Measurements from ENCODE around the gene ZCCHC4.

DNA sequence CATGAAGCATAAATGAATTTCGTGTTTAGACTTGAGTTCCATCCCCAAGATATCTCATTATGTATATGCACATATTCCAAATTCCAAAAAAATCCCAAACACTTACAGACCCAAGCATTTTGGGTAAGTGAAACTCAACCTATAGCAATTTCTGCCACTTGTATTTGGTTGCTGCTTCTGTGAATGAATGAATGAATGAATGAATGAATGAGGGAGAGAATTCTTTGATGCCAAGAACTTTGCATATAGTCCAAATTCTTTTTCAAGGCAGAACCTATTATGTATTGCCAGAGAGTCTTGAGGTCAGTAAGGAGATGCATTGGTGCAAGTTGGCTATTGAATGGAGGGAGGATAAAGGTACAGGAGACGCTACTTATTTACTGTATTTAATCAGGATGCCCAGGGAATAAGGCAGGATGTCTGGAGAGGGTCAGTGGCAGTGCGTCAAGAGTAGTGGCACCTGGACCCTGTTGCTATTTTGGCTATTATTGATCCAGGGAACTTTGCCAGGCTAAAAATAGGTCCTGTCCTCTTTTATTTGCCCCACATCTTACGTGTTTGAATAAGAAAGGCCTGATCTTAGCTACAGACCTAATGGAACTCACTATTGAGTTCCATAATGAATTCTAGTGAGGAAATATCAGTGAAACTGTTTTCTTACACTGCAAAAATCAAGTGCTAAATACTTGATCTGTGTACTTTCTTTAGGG lies 98.4 kb downstream of the ZCCHC4 start:
- TF ChIP-seq CTCF (IDR thresholded peaks at IDR 0.05) = no peak
- no peak for TF ChIP-seq POLR2A (IDR thresholded peaks at IDR 0.05)
- TF ChIP-seq EP300 (IDR thresholded peaks at IDR 0.05) = no peak
